PC-9 (cell line): ENCODE results near the gene YY1. TPM values are rescaled to one million over a fixed set of nuclear protein-coding genes. Genes with fewer than 3 reads are reported as not detected.

Source experiments
- BruUV-seq: library from RNA; stranded (reverse); fragments of 400-500 nt; replicated peaks from 2 replicates; lab custom pipeline; 2021; lab: Mats Ljungman, UMichigan
- CTCF ChIA-PET: fragments of 300-600 bp; sonication (Branson Sonifier 250); formaldehyde crosslinking; loops from one replicate; lab custom pipeline; 2022; ENCODE audit warnings: antibody characterized with exemption; lab: Charles Lee
- POLR2A ChIA-PET: fragments of 300-600 bp; sonication (Branson Sonifier 250); formaldehyde crosslinking; loops from one replicate; lab custom pipeline; 2022; ENCODE audit warnings: antibody characterized with exemption; ENCODE audit not compliant: unreplicated experiment; lab: Charles Lee
- DNase-seq, 2 experiments: peaks; one replicate each; pipeline versions ENCODE4 v3.0.0 to v3.0.0-alpha.2; 2015 to 2022; ENCODE audit warnings: mixed read lengths in 1 of 2
- H2AFZ ChIP-seq: fragments of 200-600 bp; sonication (generic); 2 replicates; pipeline ENCODE4 v1.8.1; 2017; ENCODE audit warnings: antibody characterized with exemption
- H3F3A ChIP-seq: fragments of 200-600 bp; sonication (generic); 2 replicates; pipeline ENCODE4 v1.8.1; 2017; ENCODE audit warnings: antibody characterized with exemption, mild to moderate bottlenecking, low read depth; ENCODE audit not compliant: insufficient read depth
- H3K27ac ChIP-seq: fragments of 200-600 bp; sonication (generic); 2 replicates; pipeline ENCODE4 v1.6.1; 2016; ENCODE audit warnings: mixed run types
- H3K27me3 ChIP-seq: fragments of 200-600 bp; sonication (generic); 2 replicates; pipeline ENCODE4 v1.6.1; 2016; ENCODE audit warnings: low read depth, mixed run types; ENCODE audit not compliant: insufficient read depth
- H3K36me3 ChIP-seq: fragments of 200-600 bp; sonication (generic); 2 replicates; pipeline ENCODE4 v1.6.1; 2016; ENCODE audit warnings: low read depth, mixed run types
- H3K4me1 ChIP-seq: fragments of 200-600 bp; sonication (generic); replicated peaks from 2 replicates; pipeline ENCODE4 v1.6.1; 2016; ENCODE audit warnings: mixed run types; ENCODE audit not compliant: insufficient read depth
- H3K4me2 ChIP-seq: fragments of 200-600 bp; sonication (generic); 2 replicates; pipeline ENCODE4 v1.6.1; 2017; ENCODE audit warnings: mixed run types
- H3K4me3 ChIP-seq: fragments of 200-600 bp; sonication (generic); 2 replicates; pipeline ENCODE4 v1.6.1; 2016; ENCODE audit warnings: mixed run types
- H3K79me2 ChIP-seq: fragments of 200-600 bp; sonication (generic); 2 replicates; pipeline ENCODE4 v1.6.1; 2017; ENCODE audit warnings: low read depth, mixed run types
- H3K9me2 ChIP-seq: fragments of 200-600 bp; sonication (generic); 2 replicates; pipeline ENCODE4 v1.8.1; 2017; ENCODE audit warnings: mild to moderate bottlenecking; ENCODE audit not compliant: insufficient read depth
- H3K9me3 ChIP-seq: fragments of 200-600 bp; sonication (generic); 2 replicates; pipeline ENCODE4 v1.8.1; 2016; ENCODE audit warnings: low read depth; ENCODE audit not compliant: insufficient read depth
- H4K20me1 ChIP-seq: fragments of 200-600 bp; sonication (generic); 2 replicates; pipeline ENCODE4 v1.8.1; 2017; ENCODE audit not compliant: insufficient read depth
- CTCF ChIP-seq: fragments of 200-600 bp; sonication (generic); conservative IDR thresholded peaks from 2 replicates; pipeline ENCODE4 v1.6.1; 2017; ENCODE audit warnings: mixed run types, antibody characterized with exemption, mild to moderate bottlenecking, moderate library complexity
- EZH2 ChIP-seq: fragments of 200-600 bp; sonication (generic); IDR thresholded peaks from 2 replicates; pipeline ENCODE4 v1.8.0; 2017; ENCODE audit warnings: antibody characterized with exemption, low read depth
- intact Hi-C: fragments of 100-400 bp; cut with micrococcal nuclease; formaldehyde crosslinking; loops from one replicate; pipeline ENCODE4 v1.10.0; 2022; ENCODE audit not compliant: unreplicated experiment
- total RNA-seq: library from RNA; stranded (reverse); gene quantifications from 2 replicates; pipeline ENCODE4 v1.2.3, GENCODE V29; 2021

Gene YY1
- total RNA-seq, 1 experiment from 2014 or later: 32.3 TPM

DNA sequence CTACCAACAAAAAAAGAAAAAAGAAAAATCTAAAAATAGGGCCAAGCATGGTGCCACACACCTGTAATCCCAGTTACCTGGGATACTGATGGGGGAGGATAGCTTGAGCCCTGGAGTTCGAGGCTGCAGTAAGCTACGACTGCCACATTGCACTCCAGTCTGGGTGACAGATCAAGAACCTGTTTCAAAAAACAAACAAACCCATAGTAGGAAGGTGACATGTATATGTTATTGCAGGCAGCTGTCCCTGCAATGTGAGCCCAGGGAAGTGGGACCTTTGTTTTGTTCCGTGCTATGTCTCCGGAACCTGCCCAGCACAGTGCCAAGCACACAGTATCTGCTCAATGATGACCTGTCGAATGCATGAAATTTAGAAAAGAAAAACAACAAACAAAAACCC is 37.2 kb upstream of the YY1 start:
- Histone ChIP-seq H3K36me3 (no peaks in the 10 kb centered on the region), H3K79me2 (no peaks in the 10 kb centered on the region), H3K27ac (no peak overlapping the region), H3K4me3 (no peak overlapping the region), H4K20me1 (no peaks in the 10 kb centered on the region), H3K4me2 (no peak overlapping the region), H3F3A (peaks cover 21% of the 10 kb centered on the region; the same call in 1 of the 2 replicates), H2AFZ (no peak overlapping the region), H3K9me3 (no peaks in the 10 kb centered on the region), H3K4me1 (peaks cover 4% of the 10 kb centered on the region; the same call in 1 of the 2 replicates), H3K27me3 (no peaks in the 10 kb centered on the region), H3K9me2 (no peaks in the 10 kb centered on the region)
- CTCF ChIA-PET: no interaction called here
- intact Hi-C loops: no loop called here
- POLR2A ChIA-PET: no interaction called here
- no TSS peak for BruUV-seq
- TF ChIP-seq CTCF: no peak
- no peak for TF ChIP-seq EZH2
- DNase-seq: no peak

DNA sequence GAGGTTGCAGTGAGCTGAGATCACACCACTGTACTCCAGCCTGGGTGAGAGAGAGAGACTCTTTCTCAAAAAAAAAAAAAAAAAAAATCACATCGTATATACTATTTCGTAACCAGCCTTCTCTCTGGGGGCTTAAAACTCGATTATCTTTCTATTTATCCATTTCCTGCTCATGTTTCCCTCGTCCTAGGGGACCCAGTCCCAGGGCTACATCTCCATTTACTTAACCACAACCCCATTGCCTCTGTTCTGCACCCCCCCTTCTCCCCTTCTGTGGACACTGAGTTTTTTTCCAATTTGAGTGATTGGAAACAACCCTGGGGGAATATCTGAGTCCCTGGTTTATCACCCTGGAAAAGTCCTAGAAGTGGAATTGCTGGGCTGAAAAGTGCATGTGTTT is 36.2 kb upstream of the YY1 start:
- H2AFZ ChIP-seq: no peak overlapping the region
- H3K9me3 ChIP-seq: no peaks in the 10 kb centered on the region
- H3K27ac ChIP-seq: no peak overlapping the region
- TF ChIP-seq CTCF (no peak), EZH2 (no peak)
- peaks cover 4% of the 10 kb centered on the region; the same call in 1 of the 2 replicates for H3K4me1 ChIP-seq
- intact Hi-C loops: no loop called here
- ChIA-PET CTCF (no interaction called here), POLR2A (no interaction called here)
- no peak overlapping the region for H3K4me2 ChIP-seq
- peaks cover 21% of the 10 kb centered on the region; the same call in 1 of the 2 replicates for H3F3A ChIP-seq
- H3K79me2 ChIP-seq: no peaks in the 10 kb centered on the region
- no peaks in the 10 kb centered on the region for H3K27me3 ChIP-seq
- BruUV-seq: no TSS peak
- H3K4me3 ChIP-seq: no peak overlapping the region
- DNase-seq: no peak
- H3K9me2 ChIP-seq: no peaks in the 10 kb centered on the region
- H3K36me3 ChIP-seq: no peaks in the 10 kb centered on the region
- no peaks in the 10 kb centered on the region for H4K20me1 ChIP-seq

DNA sequence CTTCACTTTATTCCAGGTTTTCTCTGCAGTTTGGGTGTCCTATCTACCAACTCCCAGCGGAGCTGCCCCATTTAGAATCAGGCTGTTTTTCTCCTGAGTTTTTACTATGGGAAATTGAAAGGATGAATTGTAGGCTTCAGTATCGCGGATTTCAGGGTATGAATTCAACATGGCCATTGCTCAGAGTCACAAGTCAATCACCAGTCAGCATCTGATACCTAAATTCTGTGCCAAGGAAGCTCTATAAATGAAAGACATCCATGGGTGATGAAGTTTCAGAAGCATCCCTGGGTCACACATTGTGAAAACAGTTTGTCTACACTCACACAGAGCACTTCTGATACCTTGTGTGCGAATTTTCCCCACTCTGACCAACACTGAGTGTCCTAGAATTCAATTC is 35.8 kb upstream of the YY1 start:
- TF ChIP-seq EZH2: no peak
- no peak for TF ChIP-seq CTCF
- Histone ChIP-seq H3K36me3 (no peaks in the 10 kb centered on the region), H3K4me2 (no peak overlapping the region), H3K27me3 (no peaks in the 10 kb centered on the region), H3K4me1 (peaks cover 4% of the 10 kb centered on the region; the same call in 1 of the 2 replicates), H3F3A (peaks cover 21% of the 10 kb centered on the region; the same call in 1 of the 2 replicates), H3K27ac (no peak overlapping the region), H4K20me1 (no peaks in the 10 kb centered on the region), H3K9me3 (no peaks in the 10 kb centered on the region), H3K4me3 (no peak overlapping the region), H3K9me2 (no peaks in the 10 kb centered on the region), H3K79me2 (no peaks in the 10 kb centered on the region), H2AFZ (no peak overlapping the region)
- intact Hi-C loops: no loop called here
- ChIA-PET POLR2A (no interaction called here), CTCF (interaction anchor here (0.7 kb wide), 1 partner anchor 29 kb away, joined by 14 read pairs; no protein-coding TSS in a partner anchor)
- no TSS peak for BruUV-seq
- DNase-seq: no peak
